Measurements from ENCODE around the gene KLHL30.

The KLHL30 gene

GRCh38 chr2:238145851-238146250 is 7.4 kb downstream of the KLHL30 start:
- Histone ChIP-seq H3K36me3 (replicated peaks; ENCODE audit: insufficient read depth, low read length) (no peaks in the 10 kb centered on the region), H3K9me3 (replicated peaks; ENCODE audit: insufficient read depth, low read length) (no peaks in the 10 kb centered on the region), H3K4me2 (ENCODE audit: low read depth, low read length) (no peak overlapping the region), H3K27ac (ENCODE audit: low read length) (no peak overlapping the region), H4K20me1 (ENCODE audit: insufficient read depth, low read length) (no peaks in the 10 kb centered on the region), H3K9me2 (replicated peaks; ENCODE audit: insufficient read depth, low read length) (no peaks in the 10 kb centered on the region), H3F3A (ENCODE audit: insufficient read depth, low read length) (no peaks in the 10 kb centered on the region), H2AFZ (ENCODE audit: low read length) (no peak overlapping the region), H3K9ac (ENCODE audit: low read length) (no peak overlapping the region), H3K4me3 (ENCODE audit: low read length) (no peak overlapping the region), H3K27me3 (replicated peaks; ENCODE audit: insufficient read depth, low read length) (no peaks in the 10 kb centered on the region), H3K4me1 (ENCODE audit: low read length) (no peaks in the 10 kb centered on the region), H3K79me2 (ENCODE audit: low read length) (no peaks in the 10 kb centered on the region)
- no peak for DNase-seq
- TF ChIP-seq EZH2 (optimal IDR thresholded peaks at IDR 0.05; ENCODE audit: low read depth, low read length) (no peak), EZH2phosphoT487 (IDR thresholded peaks at IDR 0.05; ENCODE audit: low read length) (no peak), CTCF (IDR thresholded peaks at IDR 0.05; ENCODE audit: low read length) (no peak)

- Histone ChIP-seq H3F3A (ENCODE audit: insufficient read depth, low read length) (no peaks in the 10 kb centered on the region), H4K20me1 (ENCODE audit: insufficient read depth, low read length) (no peaks in the 10 kb centered on the region), H3K4me2 (ENCODE audit: low read depth, low read length) (no peak overlapping the region), H3K9ac (ENCODE audit: low read length) (no peak overlapping the region), H3K36me3 (replicated peaks; ENCODE audit: insufficient read depth, low read length) (no peaks in the 10 kb centered on the region), H3K9me2 (replicated peaks; ENCODE audit: insufficient read depth, low read length) (no peaks in the 10 kb centered on the region), H3K4me3 (ENCODE audit: low read length) (no peak overlapping the region), H3K27ac (ENCODE audit: low read length) (no peak overlapping the region), H3K9me3 (replicated peaks; ENCODE audit: insufficient read depth, low read length) (no peaks in the 10 kb centered on the region), H3K79me2 (ENCODE audit: low read length) (no peaks in the 10 kb centered on the region), H2AFZ (ENCODE audit: low read length) (no peak overlapping the region), H3K27me3 (replicated peaks; ENCODE audit: insufficient read depth, low read length) (no peaks in the 10 kb centered on the region), H3K4me1 (ENCODE audit: low read length) (no peaks in the 10 kb centered on the region)
- TF ChIP-seq EZH2 (optimal IDR thresholded peaks at IDR 0.05; ENCODE audit: low read depth, low read length) (no peak), EZH2phosphoT487 (IDR thresholded peaks at IDR 0.05; ENCODE audit: low read length) (no peak), CTCF (IDR thresholded peaks at IDR 0.05; ENCODE audit: low read length) (no peak)
- no peak for DNase-seq
Measured at GRCh38 chr2:238146884-238147544, 8.5 kb downstream of the KLHL30 start.

GRCh38 chr2:238148981-238149380 is 10.5 kb downstream of the KLHL30 start:
- no peaks in the 10 kb centered on the region for H3F3A ChIP-seq (ENCODE audit: insufficient read depth, low read length)
- H3K9me3 ChIP-seq (replicated peaks; ENCODE audit: insufficient read depth, low read length): no peaks in the 10 kb centered on the region
- no peak for DNase-seq
- no peak overlapping the region for H3K4me2 ChIP-seq (ENCODE audit: low read depth, low read length)
- no peaks in the 10 kb centered on the region for H4K20me1 ChIP-seq (ENCODE audit: insufficient read depth, low read length)
- no peak overlapping the region for H2AFZ ChIP-seq (ENCODE audit: low read length)
- H3K79me2 ChIP-seq (ENCODE audit: low read length): no peaks in the 10 kb centered on the region
- H3K27me3 ChIP-seq (replicated peaks; ENCODE audit: insufficient read depth, low read length): no peaks in the 10 kb centered on the region
- no peaks in the 10 kb centered on the region for H3K36me3 ChIP-seq (replicated peaks; ENCODE audit: insufficient read depth, low read length)
- H3K9me2 ChIP-seq (replicated peaks; ENCODE audit: insufficient read depth, low read length): no peaks in the 10 kb centered on the region
- no peak overlapping the region for H3K4me3 ChIP-seq (ENCODE audit: low read length)
- no peak overlapping the region for H3K27ac ChIP-seq (ENCODE audit: low read length)
- TF ChIP-seq CTCF (IDR thresholded peaks at IDR 0.05; ENCODE audit: low read length) (no peak), EZH2phosphoT487 (IDR thresholded peaks at IDR 0.05; ENCODE audit: low read length) (no peak), EZH2 (optimal IDR thresholded peaks at IDR 0.05; ENCODE audit: low read depth, low read length) (no peak)
- H3K9ac ChIP-seq (ENCODE audit: low read length): no peak overlapping the region
- no peaks in the 10 kb centered on the region for H3K4me1 ChIP-seq (ENCODE audit: low read length)
